ENCODE data around the gene PTPRD. TPM values are rescaled to one million over a fixed set of nuclear protein-coding genes. Genes with fewer than 3 reads are reported as not detected.

Gene PTPRD
- total RNA-seq, 2 experiments from 2014 or later, result 0.03 TPM; not detected in 1

GRCh38 chr9:10633785-10634184, 21.0 kb upstream of the PTPRD start:
- ChIA-PET POLR2A (no interaction called here), CTCF (ENCODE audit: unreplicated experiment) (no interaction called here)
- no peaks in the 10 kb centered on the region for H4K20me1 ChIP-seq (ENCODE audit: insufficient read depth, low read length)
- TF ChIP-seq EZH2phosphoT487 (IDR thresholded peaks at IDR 0.05; ENCODE audit: borderline replicate concordance, low read depth, low read length) (no peak), CTCF (conservative IDR thresholded peaks at IDR 0.05; ENCODE audit: low read length) (no peak)
- H3K4me3 ChIP-seq (ENCODE audit: low read depth, low read length, poor library complexity, severe bottlenecking), result no peak overlapping the region
- H3K36me3 ChIP-seq (ENCODE audit: insufficient read depth, low read length), result no peaks in the 10 kb centered on the region
- H3K9me3 ChIP-seq (ENCODE audit: low read length), result no peaks in the 10 kb centered on the region
- no peak overlapping the region for H3K4me2 ChIP-seq (ENCODE audit: low read length)
- H3K79me2 ChIP-seq (ENCODE audit: insufficient read depth, low read depth, low read length), result no peaks in the 10 kb centered on the region
- no peaks in the 10 kb centered on the region for H3K4me1 ChIP-seq (ENCODE audit: insufficient read depth, low read length, poor library complexity, severe bottlenecking)
- no peak overlapping the region for H2AFZ ChIP-seq (ENCODE audit: low read length)
- H3K9me2 ChIP-seq (ENCODE audit: insufficient read depth, low read length), result no peaks in the 10 kb centered on the region
- DNase-seq (ENCODE audit: low spot score), result no peak
- intact Hi-C loops (cut with micrococcal nuclease; ENCODE audit: unreplicated experiment), result no loop called here
- BruUV-seq (replicated peaks), result no TSS peak
- H3K27ac ChIP-seq (ENCODE audit: low read depth, low read length, poor library complexity, severe bottlenecking), result no peak overlapping the region

- TF ChIP-seq EZH2phosphoT487 (IDR thresholded peaks at IDR 0.05; ENCODE audit: borderline replicate concordance, low read depth, low read length) (no peak), CTCF (conservative IDR thresholded peaks at IDR 0.05; ENCODE audit: low read length) (no peak)
- no peaks in the 10 kb centered on the region for H3K9me3 ChIP-seq (ENCODE audit: low read length)
- POLR2A ChIA-PET, result no interaction called here
- H2AFZ ChIP-seq (ENCODE audit: low read length), result no peak overlapping the region
- no peaks in the 10 kb centered on the region for H3K79me2 ChIP-seq (ENCODE audit: insufficient read depth, low read depth, low read length)
- CTCF ChIA-PET (ENCODE audit: unreplicated experiment), result no interaction called here
- H3K4me2 ChIP-seq (ENCODE audit: low read length), result no peak overlapping the region
- no peak for DNase-seq (ENCODE audit: low spot score)
- H4K20me1 ChIP-seq (ENCODE audit: insufficient read depth, low read length), result no peaks in the 10 kb centered on the region
- no peaks in the 10 kb centered on the region for H3K36me3 ChIP-seq (ENCODE audit: insufficient read depth, low read length)
- intact Hi-C loops (cut with micrococcal nuclease; ENCODE audit: unreplicated experiment), result no loop called here
- no peaks in the 10 kb centered on the region for H3K9me2 ChIP-seq (ENCODE audit: insufficient read depth, low read length)
- BruUV-seq (replicated peaks), result no TSS peak
- no peak overlapping the region for H3K27ac ChIP-seq (ENCODE audit: low read depth, low read length, poor library complexity, severe bottlenecking)
- H3K4me1 ChIP-seq (ENCODE audit: insufficient read depth, low read length, poor library complexity, severe bottlenecking), result no peaks in the 10 kb centered on the region
- H3K4me3 ChIP-seq (ENCODE audit: low read depth, low read length, poor library complexity, severe bottlenecking), result no peak overlapping the region
Measured at GRCh38 chr9:10614196-10614800, 1.5 kb upstream of the PTPRD start.

GRCh38 chr9:10613419-10613818, 617 bp upstream of the PTPRD start:
- Histone ChIP-seq H3K36me3 (ENCODE audit: insufficient read depth, low read length) (no peaks in the 10 kb centered on the region), H3K27ac (ENCODE audit: low read depth, low read length, poor library complexity, severe bottlenecking) (no peak overlapping the region), H3K4me3 (ENCODE audit: low read depth, low read length, poor library complexity, severe bottlenecking) (no peak overlapping the region), H4K20me1 (ENCODE audit: insufficient read depth, low read length) (no peaks in the 10 kb centered on the region), H3K4me2 (ENCODE audit: low read length) (no peak overlapping the region), H3K79me2 (ENCODE audit: insufficient read depth, low read depth, low read length) (no peaks in the 10 kb centered on the region), H3K9me2 (ENCODE audit: insufficient read depth, low read length) (no peaks in the 10 kb centered on the region), H2AFZ (ENCODE audit: low read length) (no peak overlapping the region), H3K9me3 (ENCODE audit: low read length) (no peaks in the 10 kb centered on the region), H3K4me1 (ENCODE audit: insufficient read depth, low read length, poor library complexity, severe bottlenecking) (no peaks in the 10 kb centered on the region)
- intact Hi-C loops (cut with micrococcal nuclease; ENCODE audit: unreplicated experiment), result no loop called here
- DNase-seq (ENCODE audit: low spot score), result no peak
- CTCF ChIA-PET (ENCODE audit: unreplicated experiment), result no interaction called here
- BruUV-seq (replicated peaks), result no TSS peak
- POLR2A ChIA-PET, result no interaction called here
- TF ChIP-seq EZH2phosphoT487 (IDR thresholded peaks at IDR 0.05; ENCODE audit: borderline replicate concordance, low read depth, low read length) (no peak), CTCF (conservative IDR thresholded peaks at IDR 0.05; ENCODE audit: low read length) (no peak)

Measured in OCI-LY7 (cell line).